Measurements from ENCODE around the gene SMIM9. TPM values are rescaled to one million over a fixed set of nuclear protein-coding genes. Genes with fewer than 3 reads are reported as not detected.

Gene SMIM9
- total RNA-seq, 1 experiment from 2014 or later, result not detected

- intact Hi-C loops (cut with micrococcal nuclease; ENCODE audit: unreplicated experiment), result no loop called here
- peaks cover 61% of the 10 kb centered on the region for H3K27me3 Mint-ChIP-seq (ENCODE audit: unreplicated experiment)
- peaks cover 17% of the 10 kb centered on the region for H3K4me1 Mint-ChIP-seq (ENCODE audit: low read depth, unreplicated experiment)
- no peak within 1 kb of the TSS for H3K27ac Mint-ChIP-seq (ENCODE audit: unreplicated experiment)
- no peaks in the 10 kb centered on the region for H3K9me3 Mint-ChIP-seq (ENCODE audit: low read depth, unreplicated experiment)
- no peak for TF ChIP-seq CTCF (IDR thresholded peaks at IDR 0.05; ENCODE audit: unreplicated experiment)
- CTCF ChIA-PET, result interaction anchor here (0.5 to 0.8 kb wide), 2 partner anchors 42 to 807 kb away, joined by 3 to 4 read pairs; partner anchors contain the start of genes DKC1 and SPRY3
- peak; percentile 77 for DNase-seq
- peak within 1 kb of the TSS; percentile 83 for H3K4me3 Mint-ChIP-seq (ENCODE audit: low read depth, unreplicated experiment)
- no TSS peak for BruUV-seq (replicated peaks)
- peaks cover 9% of the 10 kb centered on the region for H3K36me3 Mint-ChIP-seq (ENCODE audit: insufficient read depth, unreplicated experiment)
Measured at GRCh38 chrX:154804957-154805695, 29.3 kb downstream of the SMIM9 start, which contains the start of gene MPP1. TSS of gene MPP1 (minus strand) at chrX:154805485. CDS start at chrX:154805373, 112 bp downstream.

- CTCF ChIA-PET, result no interaction called here
- DNase-seq, result no peak
- H3K4me1 Mint-ChIP-seq (ENCODE audit: low read depth, unreplicated experiment), result peaks cover 24% of the 10 kb centered on the region
- H3K27me3 Mint-ChIP-seq (ENCODE audit: unreplicated experiment), result peaks cover 61% of the 10 kb centered on the region
- no TSS peak for BruUV-seq (replicated peaks)
- H3K36me3 Mint-ChIP-seq (ENCODE audit: insufficient read depth, unreplicated experiment), result peaks cover 9% of the 10 kb centered on the region
- H3K9me3 Mint-ChIP-seq (ENCODE audit: low read depth, unreplicated experiment), result no peaks in the 10 kb centered on the region
- H3K27ac Mint-ChIP-seq (ENCODE audit: unreplicated experiment), result no peak overlapping the region
- intact Hi-C loops (cut with micrococcal nuclease; ENCODE audit: unreplicated experiment), result no loop called here
- TF ChIP-seq CTCF (IDR thresholded peaks at IDR 0.05; ENCODE audit: unreplicated experiment), result no peak
- H3K4me3 Mint-ChIP-seq (ENCODE audit: low read depth, unreplicated experiment), result peak overlapping the region; percentile 83
Measured at GRCh38 chrX:154804261-154804956, 30.1 kb downstream of the SMIM9 start.

- peaks cover 29% of the 10 kb centered on the region for H3K4me1 Mint-ChIP-seq (ENCODE audit: low read depth, unreplicated experiment)
- TF ChIP-seq CTCF (IDR thresholded peaks at IDR 0.05; ENCODE audit: unreplicated experiment), result no peak
- DNase-seq, result no peak
- CTCF ChIA-PET, result no interaction called here
- peaks cover 51% of the 10 kb centered on the region for H3K27me3 Mint-ChIP-seq (ENCODE audit: unreplicated experiment)
- peaks cover 9% of the 10 kb centered on the region for H3K36me3 Mint-ChIP-seq (ENCODE audit: insufficient read depth, unreplicated experiment)
- BruUV-seq (replicated peaks), result no TSS peak
- no peak overlapping the region for H3K4me3 Mint-ChIP-seq (ENCODE audit: low read depth, unreplicated experiment)
- H3K27ac Mint-ChIP-seq (ENCODE audit: unreplicated experiment), result no peak overlapping the region
- intact Hi-C loops (cut with micrococcal nuclease; ENCODE audit: unreplicated experiment), result no loop called here
- no peaks in the 10 kb centered on the region for H3K9me3 Mint-ChIP-seq (ENCODE audit: low read depth, unreplicated experiment)
Measured at GRCh38 chrX:154802947-154803346, 31.5 kb downstream of the SMIM9 start.

GRCh38 chrX:154800478-154801210 is 33.8 kb downstream of the SMIM9 start:
- intact Hi-C loops (cut with micrococcal nuclease; ENCODE audit: unreplicated experiment), result no loop called here
- Mint-ChIP-seq H3K4me3 (ENCODE audit: low read depth, unreplicated experiment) (no peak overlapping the region), H3K9me3 (ENCODE audit: low read depth, unreplicated experiment) (no peaks in the 10 kb centered on the region), H3K27ac (ENCODE audit: unreplicated experiment) (no peak overlapping the region), H3K4me1 (ENCODE audit: low read depth, unreplicated experiment) (peaks cover 43% of the 10 kb centered on the region), H3K27me3 (ENCODE audit: unreplicated experiment) (peaks cover 44% of the 10 kb centered on the region), H3K36me3 (ENCODE audit: insufficient read depth, unreplicated experiment) (peaks cover 8% of the 10 kb centered on the region)
- BruUV-seq (replicated peaks), result no TSS peak
- DNase-seq, result no peak
- CTCF ChIA-PET, result no interaction called here
- TF ChIP-seq CTCF (IDR thresholded peaks at IDR 0.05; ENCODE audit: unreplicated experiment), result no peak

Measured in Calu3 (cell line).